Measurements from ENCODE around the gene RABGEF1. TPM values are rescaled to one million over a fixed set of nuclear protein-coding genes. Genes with fewer than 3 reads are reported as not detected.
"Not testable (repeated sequence)": the region's sequence is repeated elsewhere in the genome, so short reads cannot be mapped to it uniquely, and the experiment has no call there.

Gene RABGEF1
- total RNA-seq, 1 experiment from 2014 or later = 49.5 TPM

- POLR2A ChIA-PET = interaction anchor here (0.6 kb wide), 1 partner anchor 17 kb away, joined by 3 read pairs; no protein-coding TSS in a partner anchor
- DNase-seq (ENCODE audit: unreplicated experiment) = no peak
- no peaks in the 10 kb centered on the region for H3K27me3 Mint-ChIP-seq (ENCODE audit: insufficient read depth, unreplicated experiment)
- no peaks in the 10 kb centered on the region for H3K9me3 Mint-ChIP-seq (ENCODE audit: unreplicated experiment)
- CTCF ChIA-PET = no interaction called here
- intact Hi-C loops (cut with micrococcal nuclease) = no loop called here
- H3K4me3 Mint-ChIP-seq (ENCODE audit: unreplicated experiment) = no peak overlapping the region
- H3K27ac Mint-ChIP-seq (ENCODE audit: low read depth, unreplicated experiment) = no peak overlapping the region
- BruUV-seq (replicated peaks) = no TSS peak
- TF ChIP-seq, protein P1, sequence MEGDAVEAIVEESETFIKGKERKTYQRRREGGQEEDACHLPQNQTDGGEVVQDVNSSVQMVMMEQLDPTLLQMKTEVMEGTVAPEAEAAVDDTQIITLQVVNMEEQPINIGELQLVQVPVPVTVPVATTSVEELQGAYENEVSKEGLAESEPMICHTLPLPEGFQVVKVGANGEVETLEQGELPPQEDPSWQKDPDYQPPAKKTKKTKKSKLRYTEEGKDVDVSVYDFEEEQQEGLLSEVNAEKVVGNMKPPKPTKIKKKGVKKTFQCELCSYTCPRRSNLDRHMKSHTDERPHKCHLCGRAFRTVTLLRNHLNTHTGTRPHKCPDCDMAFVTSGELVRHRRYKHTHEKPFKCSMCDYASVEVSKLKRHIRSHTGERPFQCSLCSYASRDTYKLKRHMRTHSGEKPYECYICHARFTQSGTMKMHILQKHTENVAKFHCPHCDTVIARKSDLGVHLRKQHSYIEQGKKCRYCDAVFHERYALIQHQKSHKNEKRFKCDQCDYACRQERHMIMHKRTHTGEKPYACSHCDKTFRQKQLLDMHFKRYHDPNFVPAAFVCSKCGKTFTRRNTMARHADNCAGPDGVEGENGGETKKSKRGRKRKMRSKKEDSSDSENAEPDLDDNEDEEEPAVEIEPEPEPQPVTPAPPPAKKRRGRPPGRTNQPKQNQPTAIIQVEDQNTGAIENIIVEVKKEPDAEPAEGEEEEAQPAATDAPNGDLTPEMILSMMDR (IDR thresholded peaks at IDR 0.05; ENCODE audit: unreplicated experiment) = no peak
- peaks cover 5% of the 10 kb centered on the region for H3K4me1 Mint-ChIP-seq (ENCODE audit: insufficient read depth, unreplicated experiment)
- H3K36me3 Mint-ChIP-seq (ENCODE audit: insufficient read depth, unreplicated experiment) = peaks cover 20% of the 10 kb centered on the region
Measured at GRCh38 chr7:66751945-66752344, 11.4 kb downstream of the RABGEF1 start.

DNA sequence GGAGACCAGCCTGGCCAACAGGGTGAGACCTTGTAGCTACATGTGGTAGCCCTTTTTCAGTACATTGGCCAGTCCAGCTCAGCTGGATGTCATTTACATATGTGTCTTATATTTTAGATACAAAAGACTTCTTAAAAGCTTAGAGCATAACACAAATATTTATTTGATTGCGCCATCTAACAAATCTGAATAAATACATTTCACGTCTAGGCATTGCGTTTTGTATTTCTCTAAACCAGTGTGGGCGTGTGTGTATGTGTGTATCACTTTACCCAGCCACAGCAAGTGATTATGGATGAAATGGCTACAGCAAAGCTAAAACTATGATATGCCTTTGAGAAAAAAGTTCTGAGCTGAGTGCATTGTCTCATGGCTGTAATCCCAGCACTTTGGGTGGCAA lies 14.0 kb downstream of the RABGEF1 start:
- Mint-ChIP-seq H3K9me3 (ENCODE audit: unreplicated experiment) (no peaks in the 10 kb centered on the region), H3K36me3 (ENCODE audit: insufficient read depth, unreplicated experiment) (peaks cover 30% of the 10 kb centered on the region), H3K27ac (ENCODE audit: low read depth, unreplicated experiment) (no peak overlapping the region), H3K4me3 (ENCODE audit: unreplicated experiment) (no peak overlapping the region), H3K4me1 (ENCODE audit: insufficient read depth, unreplicated experiment) (peaks cover 5% of the 10 kb centered on the region), H3K27me3 (ENCODE audit: insufficient read depth, unreplicated experiment) (no peaks in the 10 kb centered on the region)
- POLR2A ChIA-PET = interaction anchor here (1.3 kb wide), 1 partner anchor 11 kb away, joined by 3 read pairs; no protein-coding TSS in a partner anchor
- no peak for DNase-seq (ENCODE audit: unreplicated experiment)
- intact Hi-C loops (cut with micrococcal nuclease) = no loop called here
- TF ChIP-seq, protein P1 (IDR thresholded peaks at IDR 0.05; ENCODE audit: unreplicated experiment) = no peak
- CTCF ChIA-PET = interaction anchor here (0.6 to 1.9 kb wide), 4 partner anchors 11 to 245 kb away, joined by 3 to 7 read pairs (median 4); no protein-coding TSS in a partner anchor
- BruUV-seq (replicated peaks) = no TSS peak

GRCh38 chr7:66755059-66755458 lies 14.5 kb downstream of the RABGEF1 start:
- H3K9me3 Mint-ChIP-seq (ENCODE audit: unreplicated experiment); DNase-seq (ENCODE audit: unreplicated experiment); intact Hi-C loops (cut with micrococcal nuclease); H3K4me1 Mint-ChIP-seq (ENCODE audit: insufficient read depth, unreplicated experiment); H3K4me3 Mint-ChIP-seq (ENCODE audit: unreplicated experiment); BruUV-seq (replicated peaks); H3K27me3 Mint-ChIP-seq (ENCODE audit: insufficient read depth, unreplicated experiment): not testable (repeated sequence)
- Mint-ChIP-seq H3K36me3 (ENCODE audit: insufficient read depth, unreplicated experiment) (peaks cover 32% of the 10 kb centered on the region), H3K27ac (ENCODE audit: low read depth, unreplicated experiment) (peak overlapping the region; percentile 46)
- CTCF ChIA-PET = interaction anchor here (0.7 to 1.9 kb wide), 3 partner anchors 11 to 90 kb away, joined by 3 to 7 read pairs (median 3); no protein-coding TSS in a partner anchor
- POLR2A ChIA-PET = interaction anchor here (1.3 kb wide), 1 partner anchor 10 kb away, joined by 3 read pairs; no protein-coding TSS in a partner anchor

DNA sequence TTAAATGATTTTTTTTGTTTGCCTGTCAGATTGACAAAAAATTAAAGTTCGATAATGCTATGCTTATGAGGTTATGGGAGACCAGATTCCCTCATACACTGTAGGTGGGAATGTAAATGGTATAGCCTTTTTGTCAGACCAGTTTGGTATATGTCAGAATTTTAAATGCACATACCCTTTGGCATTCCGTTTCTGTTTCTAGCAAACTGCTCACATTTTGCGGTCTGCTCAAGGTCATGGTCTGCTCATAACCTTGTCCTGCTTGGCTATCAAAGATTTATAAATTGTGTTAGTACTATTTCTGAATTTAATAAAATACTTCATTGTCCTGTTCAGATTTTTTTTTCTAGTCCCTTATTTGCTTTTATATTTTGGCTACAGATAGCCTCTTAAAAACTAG lies 15.7 kb downstream of the RABGEF1 start:
- POLR2A ChIA-PET = interaction anchor here (1.4 to 1.8 kb wide), 2 partner anchors 14 to 16 kb away, joined by 3 to 4 read pairs; partner anchors contain the start of gene RABGEF1
- H3K9me3 Mint-ChIP-seq (ENCODE audit: unreplicated experiment); BruUV-seq (replicated peaks); DNase-seq (ENCODE audit: unreplicated experiment); CTCF ChIA-PET; H3K27ac Mint-ChIP-seq (ENCODE audit: low read depth, unreplicated experiment); intact Hi-C loops (cut with micrococcal nuclease); H3K27me3 Mint-ChIP-seq (ENCODE audit: insufficient read depth, unreplicated experiment); H3K4me1 Mint-ChIP-seq (ENCODE audit: insufficient read depth, unreplicated experiment); H3K4me3 Mint-ChIP-seq (ENCODE audit: unreplicated experiment): not testable (repeated sequence)
- H3K36me3 Mint-ChIP-seq (ENCODE audit: insufficient read depth, unreplicated experiment) = peaks cover 26% of the 10 kb centered on the region

- POLR2A ChIA-PET = interaction anchor here (0.6 to 1.8 kb wide), 4 partner anchors 14 to 608 kb away, joined by 3 to 4 read pairs (median 4); partner anchors contain the start of gene RABGEF1
- peaks cover 4% of the 10 kb centered on the region for H3K4me1 Mint-ChIP-seq (ENCODE audit: insufficient read depth, unreplicated experiment)
- peaks cover 21% of the 10 kb centered on the region for H3K36me3 Mint-ChIP-seq (ENCODE audit: insufficient read depth, unreplicated experiment)
- no peak overlapping the region for H3K27ac Mint-ChIP-seq (ENCODE audit: low read depth, unreplicated experiment)
- CTCF ChIA-PET = no interaction called here
- no peak overlapping the region for H3K4me3 Mint-ChIP-seq (ENCODE audit: unreplicated experiment)
- H3K9me3 Mint-ChIP-seq (ENCODE audit: unreplicated experiment) = no peaks in the 10 kb centered on the region
- TF ChIP-seq, protein P1 (IDR thresholded peaks at IDR 0.05; ENCODE audit: unreplicated experiment) = no peak
- no peak for DNase-seq (ENCODE audit: unreplicated experiment)
- intact Hi-C loops (cut with micrococcal nuclease) = no loop called here
- no TSS peak for BruUV-seq (replicated peaks)
- H3K27me3 Mint-ChIP-seq (ENCODE audit: insufficient read depth, unreplicated experiment) = no peaks in the 10 kb centered on the region
Measured at GRCh38 chr7:66756889-66757288, 16.4 kb downstream of the RABGEF1 start.
